RWPE2 (cell line): ENCODE measurements around the gene NKAIN2.

Experiments
- ATAC-seq: fragments of 200-7000 bp; cut with Tn5 transposase; 3 replicates; pipeline ENCODE4 v1.9.1; 2021; ENCODE audit warnings: low read depth
- DNase-seq: peaks from one replicate; pipeline ENCODE4 v3.0.0-alpha.2; 2020; ENCODE audit warnings: low spot score
- H3K27ac ChIP-seq: fragments of 450-650 bp; 2 replicates; pipeline ENCODE4 v1.5.1; 2017; ENCODE audit warnings: mild to moderate bottlenecking; ENCODE audit not compliant: poor library complexity, severe bottlenecking
- H3K27me3 ChIP-seq: fragments of 250-450 bp; sonication (Bioruptor Pico); 2 replicates; pipeline ENCODE4 v1.5.1; 2021; ENCODE audit warnings: mild to moderate bottlenecking, moderate library complexity; ENCODE audit not compliant: insufficient read depth, poor library complexity, severe bottlenecking
- H3K36me3 ChIP-seq: fragments of 250-450 bp; sonication (Bioruptor Pico); 2 replicates; pipeline ENCODE4 v1.5.1; 2020; ENCODE audit warnings: low read depth, mild to moderate bottlenecking, moderate library complexity
- H3K4me1 ChIP-seq: fragments of 250-450 bp; sonication (Bioruptor Pico); 2 replicates; pipeline ENCODE4 v1.5.1; 2021; ENCODE audit warnings: mild to moderate bottlenecking, moderate library complexity; ENCODE audit not compliant: insufficient read depth, poor library complexity, severe bottlenecking
- H3K4me3 ChIP-seq: fragments of 250-450 bp; sonication (Bioruptor Pico); 2 replicates; pipeline ENCODE4 v1.5.1; 2021; ENCODE audit warnings: mild to moderate bottlenecking, moderate library complexity; ENCODE audit not compliant: severe bottlenecking
- H3K9me3 ChIP-seq: fragments of 250-450 bp; sonication (Bioruptor Pico); 2 replicates; pipeline ENCODE4 v1.5.1; 2021; ENCODE audit warnings: mild to moderate bottlenecking, moderate library complexity; ENCODE audit not compliant: severe bottlenecking
- TF ChIP-seq, protein P1 (sequence below): fragments of 450-650 bp; IDR thresholded peaks from one replicate; pipeline ENCODE4 v1.5.1; 2017; ENCODE audit warnings: mild to moderate bottlenecking, moderate library complexity; ENCODE audit not compliant: poor library complexity, severe bottlenecking

Gene NKAIN2

DNA sequence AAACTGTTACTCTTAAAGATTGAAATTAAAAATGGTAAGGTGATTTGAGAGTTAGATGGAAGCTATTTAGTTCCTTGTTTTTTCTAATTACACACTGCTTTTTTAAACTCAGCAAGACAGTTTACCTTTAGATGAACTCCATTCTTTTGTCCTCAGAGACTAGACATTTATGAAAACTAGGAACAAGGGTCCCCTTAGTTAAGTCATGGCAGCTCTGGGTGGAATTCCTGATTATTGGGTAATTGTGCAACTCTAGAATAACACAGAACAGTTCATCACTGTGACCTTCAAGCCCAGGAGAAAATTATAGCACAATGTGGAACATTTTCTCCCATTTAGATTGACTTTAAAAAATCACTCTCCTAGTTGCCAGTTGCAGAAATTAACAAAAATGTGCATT, 251.7 kb downstream of the NKAIN2 start:
- Histone ChIP-seq H3K36me3 (no peaks in the 10 kb centered on the region), H3K27me3 (no peaks in the 10 kb centered on the region), H3K4me3 (no peak overlapping the region), H3K9me3 (no peaks in the 10 kb centered on the region), H3K4me1 (no peaks in the 10 kb centered on the region), H3K27ac (no peak overlapping the region)
- no peak for DNase-seq
- TF ChIP-seq, protein P1, sequence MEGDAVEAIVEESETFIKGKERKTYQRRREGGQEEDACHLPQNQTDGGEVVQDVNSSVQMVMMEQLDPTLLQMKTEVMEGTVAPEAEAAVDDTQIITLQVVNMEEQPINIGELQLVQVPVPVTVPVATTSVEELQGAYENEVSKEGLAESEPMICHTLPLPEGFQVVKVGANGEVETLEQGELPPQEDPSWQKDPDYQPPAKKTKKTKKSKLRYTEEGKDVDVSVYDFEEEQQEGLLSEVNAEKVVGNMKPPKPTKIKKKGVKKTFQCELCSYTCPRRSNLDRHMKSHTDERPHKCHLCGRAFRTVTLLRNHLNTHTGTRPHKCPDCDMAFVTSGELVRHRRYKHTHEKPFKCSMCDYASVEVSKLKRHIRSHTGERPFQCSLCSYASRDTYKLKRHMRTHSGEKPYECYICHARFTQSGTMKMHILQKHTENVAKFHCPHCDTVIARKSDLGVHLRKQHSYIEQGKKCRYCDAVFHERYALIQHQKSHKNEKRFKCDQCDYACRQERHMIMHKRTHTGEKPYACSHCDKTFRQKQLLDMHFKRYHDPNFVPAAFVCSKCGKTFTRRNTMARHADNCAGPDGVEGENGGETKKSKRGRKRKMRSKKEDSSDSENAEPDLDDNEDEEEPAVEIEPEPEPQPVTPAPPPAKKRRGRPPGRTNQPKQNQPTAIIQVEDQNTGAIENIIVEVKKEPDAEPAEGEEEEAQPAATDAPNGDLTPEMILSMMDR: no peak
- ATAC-seq: no peak

DNA sequence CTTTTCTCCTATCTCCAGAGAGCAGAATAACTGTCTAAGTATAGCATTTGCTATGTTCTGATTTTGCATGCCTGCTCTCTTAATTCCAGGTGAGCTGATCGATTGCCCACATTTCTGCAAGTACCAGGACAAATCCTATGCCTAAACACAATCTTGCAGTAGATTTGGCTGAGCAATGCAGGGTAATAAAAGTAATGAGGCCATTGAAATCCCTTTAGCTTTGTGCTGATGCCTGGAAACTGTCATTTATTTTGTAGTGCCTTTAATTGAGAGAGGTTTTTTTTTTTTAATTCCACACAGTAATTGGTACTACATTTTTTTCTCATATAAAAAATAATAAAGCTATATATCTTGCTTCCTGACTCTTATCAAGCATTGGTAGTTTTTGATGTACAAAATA, 252.3 kb downstream of the NKAIN2 start:
- no peak for ATAC-seq
- Histone ChIP-seq H3K4me3 (no peak overlapping the region), H3K27me3 (no peaks in the 10 kb centered on the region), H3K27ac (no peak overlapping the region), H3K4me1 (no peaks in the 10 kb centered on the region), H3K9me3 (no peaks in the 10 kb centered on the region), H3K36me3 (no peaks in the 10 kb centered on the region)
- no peak for DNase-seq
- TF ChIP-seq, protein P1: no peak

DNA sequence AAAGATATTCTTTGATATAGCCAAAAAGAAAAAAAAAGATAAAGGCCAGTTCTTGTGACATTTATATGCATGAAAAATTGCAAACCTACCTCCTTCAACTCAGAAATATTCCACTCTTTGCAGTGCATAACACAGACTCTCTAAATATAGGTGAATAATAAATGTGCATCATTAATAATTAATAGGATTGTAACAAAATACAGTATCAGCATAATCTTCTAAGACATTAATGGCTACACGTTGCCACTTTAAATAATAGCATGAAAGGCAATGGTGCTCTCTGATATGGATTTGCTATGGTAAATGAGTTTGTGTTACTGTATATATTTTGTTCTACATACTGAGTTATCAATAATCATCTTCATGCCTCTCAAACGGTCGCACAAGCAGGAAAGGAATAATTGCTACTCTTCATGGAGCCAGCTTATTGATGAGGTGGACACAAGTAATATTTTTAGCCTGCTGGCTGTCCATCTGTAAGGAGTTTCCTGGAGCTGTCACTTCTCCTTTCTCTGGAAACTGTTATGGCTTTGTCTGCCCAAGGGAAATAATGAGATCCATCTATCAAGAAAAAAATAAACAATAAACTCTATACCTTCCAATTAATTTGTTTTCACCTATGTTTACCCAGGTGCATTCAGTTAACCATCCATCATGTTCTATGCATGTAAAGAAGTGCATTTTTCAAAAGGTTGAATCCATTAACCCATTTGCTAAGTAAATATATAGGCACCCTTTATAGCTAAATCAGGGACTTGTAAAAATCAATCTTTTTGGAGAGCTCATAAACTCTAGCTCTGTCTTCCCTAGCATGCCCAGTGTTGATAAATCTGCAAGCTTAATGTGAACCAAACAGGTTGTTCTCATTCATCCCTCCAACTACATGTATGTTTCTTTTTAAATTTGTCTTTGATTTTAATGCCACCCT, 253.0 kb downstream of the NKAIN2 start:
- H3K9me3 ChIP-seq: no peaks in the 10 kb centered on the region
- no peak overlapping the region for H3K27ac ChIP-seq
- no peaks in the 10 kb centered on the region for H3K27me3 ChIP-seq
- DNase-seq (no peak), ATAC-seq (no peak)
- H3K36me3 ChIP-seq: no peaks in the 10 kb centered on the region
- no peaks in the 10 kb centered on the region for H3K4me1 ChIP-seq
- TF ChIP-seq, protein P1: no peak
- H3K4me3 ChIP-seq: no peak overlapping the region

DNA sequence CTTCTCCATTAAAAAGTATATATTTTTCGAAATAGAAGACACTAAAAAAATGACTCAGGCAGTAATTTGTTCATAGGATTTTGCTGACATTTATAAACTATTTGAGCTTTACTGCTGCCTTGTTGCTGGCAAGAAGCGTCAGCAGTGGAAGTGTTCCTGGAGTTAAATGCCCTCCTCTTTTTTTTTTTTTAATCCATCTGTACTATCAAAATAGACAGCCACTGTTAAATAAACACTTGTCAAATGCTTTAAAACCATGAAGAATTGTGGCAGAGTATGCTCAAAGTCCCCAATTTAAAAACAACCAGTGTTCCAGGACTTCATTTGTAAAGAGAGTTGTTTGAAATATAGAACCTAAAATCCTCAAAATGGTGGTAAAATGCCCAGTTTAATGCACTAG, 253.8 kb downstream of the NKAIN2 start:
- DNase-seq (no peak), ATAC-seq (no peak)
- TF ChIP-seq, protein P1: no peak
- Histone ChIP-seq H3K36me3 (no peaks in the 10 kb centered on the region), H3K9me3 (no peaks in the 10 kb centered on the region), H3K4me3 (no peak overlapping the region), H3K27me3 (no peaks in the 10 kb centered on the region), H3K4me1 (no peaks in the 10 kb centered on the region), H3K27ac (no peak overlapping the region)
